Stimulated activated naive CD8-positive, alpha-beta T cell treated with anti-CD3 and anti-CD28 coated beads, Interleukin-15, Interleukin-2, amounts not matched to agents 100 U/mL and 50 U/mL, for 24 hours (primary cell): ENCODE measurements around the gene SNRPD3.

Source experiments
- ATAC-seq: fragments of 150-1000 bp; cut with Tn5 transposase; one replicate; pipeline ENCODE4 v1.10.0; 2021
- DNase-seq: peaks from one replicate; pipeline ENCODE4 v3.0.0; 2021

SNRPD3 gene

GRCh38 chr22:24567668-24568067 is 11.9 kb downstream of the SNRPD3 start:
- ATAC-seq = no peak

GRCh38 chr22:24571266-24571665 is 15.5 kb downstream of the SNRPD3 start:
- DNase-seq = no peak
- no peak for ATAC-seq

More at GRCh38 chr22:24567668-24568067, 11.9 kb downstream of the SNRPD3 start:
- DNase-seq = no peak

DNA sequence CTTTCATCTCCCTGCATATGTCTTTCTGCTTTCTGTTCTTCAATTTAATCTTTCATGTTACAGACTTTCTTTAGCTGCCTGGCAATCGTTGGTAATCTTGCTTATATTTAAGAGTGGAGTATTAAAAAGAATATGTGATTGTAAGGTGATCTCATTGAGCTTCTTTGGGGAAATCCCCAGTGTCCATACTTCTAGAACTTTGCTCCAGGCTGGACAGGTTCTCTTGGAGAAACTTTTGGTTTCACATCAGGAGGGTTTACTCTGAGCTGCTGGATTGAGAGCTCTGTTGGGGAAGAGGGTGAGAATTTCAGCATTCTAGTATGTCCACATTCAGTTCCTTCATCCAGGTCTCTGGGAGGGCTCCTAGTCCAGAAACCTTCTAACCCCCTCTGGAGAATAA is 21.0 kb downstream of the SNRPD3 start:
- no peak for DNase-seq
- no peak for ATAC-seq

DNA sequence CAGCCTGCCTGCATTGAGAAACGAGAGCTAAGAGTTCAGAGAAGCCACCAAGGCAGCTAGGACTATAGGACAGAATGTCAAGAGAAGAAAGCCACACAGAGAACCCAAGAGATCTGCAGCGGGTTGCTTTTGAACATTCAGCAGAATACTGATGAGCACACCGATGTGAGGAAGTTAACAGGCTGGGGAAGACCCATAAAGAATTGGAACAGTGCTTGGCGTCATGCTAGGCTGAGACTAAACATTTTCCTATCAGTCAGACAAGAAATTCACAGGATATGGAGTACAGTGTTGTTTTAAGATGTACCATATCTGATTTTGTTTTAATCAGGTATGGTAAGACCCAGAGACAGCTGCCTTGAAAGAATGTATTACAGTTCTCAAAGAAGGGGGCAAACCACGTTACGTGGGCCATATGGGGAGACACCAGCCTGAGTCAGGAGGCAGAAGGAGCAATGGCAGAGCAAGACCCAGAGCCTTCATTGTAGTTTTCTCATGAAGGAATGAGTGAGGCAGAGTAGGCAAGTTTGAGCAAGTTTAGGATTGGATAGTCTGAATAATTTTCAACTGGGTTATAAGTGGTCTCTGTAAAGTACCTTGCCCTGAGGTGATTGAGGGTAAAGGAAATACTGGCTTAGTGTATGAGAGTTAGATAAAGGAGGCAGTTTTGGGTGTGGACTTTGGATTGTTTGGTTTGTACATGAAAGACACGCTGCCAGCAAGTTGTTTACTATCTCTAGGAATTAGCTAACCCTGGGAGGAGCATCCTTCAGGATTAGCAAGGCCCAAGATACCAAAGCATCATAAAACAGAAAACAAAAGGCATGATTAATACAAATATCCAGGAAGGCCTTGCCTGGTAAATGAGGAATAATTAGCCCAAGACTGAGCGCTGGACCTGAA is 22.8 kb downstream of the SNRPD3 start:
- ATAC-seq (no peak), DNase-seq (no peak)

- ATAC-seq = no peak
- DNase-seq = no peak
Observed at GRCh38 chr22:24579258-24579601, 23.4 kb downstream of the SNRPD3 start.

- ATAC-seq = no peak
- DNase-seq = no peak
Observed at GRCh38 chr22:24580276-24580675, 24.5 kb downstream of the SNRPD3 start.

DNA sequence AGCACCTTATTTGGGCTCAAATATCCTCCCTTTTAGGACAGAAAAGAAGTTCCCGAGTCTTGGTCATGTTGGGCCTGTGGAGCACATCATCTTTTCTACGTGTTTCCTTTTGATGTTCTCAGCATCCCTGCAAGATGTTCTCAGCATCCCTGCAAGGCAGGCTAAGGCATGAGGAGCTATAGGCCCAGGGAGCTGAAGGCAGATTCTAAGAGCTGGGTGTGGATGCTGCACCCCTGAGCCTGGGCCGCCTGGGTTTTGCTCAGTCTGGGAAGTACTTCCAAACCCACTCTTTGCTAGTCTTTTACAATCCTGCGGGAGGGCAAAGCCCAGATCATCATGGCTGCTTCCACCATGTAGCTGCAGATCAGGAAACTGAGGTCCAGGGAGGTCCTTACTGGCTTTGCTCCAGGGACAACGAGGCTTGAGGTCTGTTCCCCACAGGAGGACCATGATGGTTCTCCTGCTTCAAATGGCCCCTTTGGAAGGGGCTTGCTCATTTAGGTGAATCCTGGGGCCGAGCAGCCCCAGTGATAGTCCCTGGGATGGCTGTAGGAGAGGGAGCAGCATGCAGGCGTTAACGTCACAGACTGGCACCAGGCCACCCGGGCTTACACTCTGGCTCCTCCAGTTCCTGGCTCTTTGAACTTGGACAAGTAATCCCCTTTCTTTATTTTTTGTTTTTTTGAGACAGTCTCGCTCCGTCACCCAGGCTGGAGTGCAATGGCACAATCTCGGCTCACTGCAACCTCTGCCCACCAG is 26.4 kb downstream of the SNRPD3 start:
- DNase-seq (no peak), ATAC-seq (no peak)

DNA sequence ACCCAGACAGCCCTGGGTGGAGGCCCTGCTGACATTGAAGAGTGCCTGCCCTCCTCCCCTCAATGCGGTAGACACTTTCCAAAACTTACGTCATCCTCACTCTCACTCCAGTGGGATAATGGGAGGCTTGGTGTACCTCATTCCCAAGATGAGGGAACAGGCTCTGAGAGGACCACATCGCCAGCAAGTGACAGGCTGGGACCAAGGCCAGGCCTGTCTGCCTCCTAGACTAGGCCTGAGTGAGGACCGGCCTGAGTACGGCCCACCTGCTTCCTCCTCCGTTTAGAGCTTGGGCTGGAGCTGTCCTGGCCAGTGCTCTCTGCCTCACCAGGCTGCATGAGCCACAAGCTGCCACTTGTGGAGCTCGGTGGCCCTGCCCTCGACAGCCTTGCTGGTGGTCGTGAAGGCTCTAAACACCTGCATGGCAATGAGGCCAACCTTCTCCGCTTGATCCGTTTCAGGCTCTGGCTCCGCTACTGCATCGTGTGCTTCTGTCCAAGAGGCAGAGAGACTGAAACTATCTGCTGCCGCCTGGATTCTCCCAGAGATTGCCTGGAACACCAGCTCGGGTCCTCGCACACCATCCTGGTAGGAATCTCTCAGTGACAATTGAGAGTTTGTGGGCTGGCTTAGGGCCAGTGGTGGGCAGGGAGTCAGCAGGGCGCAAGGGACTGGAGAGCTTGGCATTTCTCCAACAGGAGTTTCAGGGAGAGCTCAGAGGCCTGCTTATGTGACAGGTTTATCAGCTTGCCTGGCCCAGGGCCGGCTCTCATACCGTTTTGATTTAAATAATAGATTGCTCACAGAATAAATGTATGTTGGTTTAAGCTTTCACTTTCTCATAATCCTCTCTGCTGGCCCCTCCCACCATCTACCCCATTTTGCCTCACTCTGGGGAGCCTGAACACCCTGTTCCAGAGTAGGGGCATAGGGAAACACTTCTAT is 27.7 kb downstream of the SNRPD3 start:
- DNase-seq (no peak), ATAC-seq (no peak)

DNA sequence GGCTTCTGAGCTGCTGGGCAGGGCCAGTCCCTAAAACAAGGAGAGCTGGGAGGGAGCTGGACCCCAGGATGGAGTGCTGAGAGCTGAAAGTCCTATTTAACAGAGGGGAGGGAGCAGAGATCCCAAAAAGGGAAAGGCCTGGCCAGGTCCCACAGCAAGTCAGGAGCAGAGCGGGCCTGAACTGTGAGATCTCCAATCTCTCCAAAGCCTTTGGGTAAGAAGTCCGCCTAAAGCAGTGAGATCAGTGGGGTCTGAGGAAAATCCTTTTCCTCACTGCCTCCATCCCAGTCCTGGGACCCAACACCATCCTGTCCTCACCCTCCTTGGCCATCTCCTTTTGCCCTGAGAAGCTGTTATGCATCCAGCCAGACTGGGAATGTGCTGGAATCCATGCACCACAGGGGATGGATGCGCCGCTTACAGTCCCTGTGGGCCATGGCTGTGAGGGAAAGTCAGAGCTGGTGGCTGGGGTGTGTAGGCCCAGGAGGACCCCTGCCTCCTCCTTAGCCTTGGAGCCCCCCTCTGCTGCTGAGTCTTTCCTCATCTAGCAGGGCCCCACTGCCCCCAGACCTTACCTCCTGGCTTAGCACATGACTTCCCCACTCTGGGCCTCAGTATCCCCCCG is 28.5 kb downstream of the SNRPD3 start:
- no peak for DNase-seq
- no peak for ATAC-seq

DNA sequence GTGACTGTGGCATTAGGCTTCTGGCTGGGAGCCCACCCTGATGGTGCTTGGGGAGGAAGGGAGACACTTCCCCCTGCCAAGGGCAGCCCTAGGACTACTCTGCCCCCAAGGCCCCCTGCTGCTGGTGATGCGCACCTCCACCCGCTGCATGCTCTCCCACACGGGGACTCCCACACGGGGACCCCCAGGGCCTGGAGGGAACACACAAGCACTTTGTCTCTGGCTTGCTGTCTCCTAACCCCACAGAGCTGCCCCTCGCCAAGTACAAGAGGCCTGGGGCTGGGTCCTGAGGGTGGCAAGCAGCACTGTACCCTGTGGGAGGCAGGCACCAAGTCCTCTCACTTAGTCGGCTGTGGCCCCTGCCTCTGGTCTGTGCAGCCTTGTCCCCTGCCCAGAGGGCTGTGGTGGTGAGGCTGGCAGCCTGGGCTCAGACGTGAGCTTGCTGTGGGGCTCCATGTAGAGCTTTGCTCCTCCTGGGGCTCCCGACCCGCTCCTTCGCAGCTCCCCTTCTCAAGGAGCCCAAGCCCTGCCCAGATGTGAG is 29.1 kb downstream of the SNRPD3 start:
- ATAC-seq (no peak), DNase-seq (no peak)

GRCh38 chr22:24585461-24585860 is 29.7 kb downstream of the SNRPD3 start:
- DNase-seq = no peak
- no peak for ATAC-seq

DNA sequence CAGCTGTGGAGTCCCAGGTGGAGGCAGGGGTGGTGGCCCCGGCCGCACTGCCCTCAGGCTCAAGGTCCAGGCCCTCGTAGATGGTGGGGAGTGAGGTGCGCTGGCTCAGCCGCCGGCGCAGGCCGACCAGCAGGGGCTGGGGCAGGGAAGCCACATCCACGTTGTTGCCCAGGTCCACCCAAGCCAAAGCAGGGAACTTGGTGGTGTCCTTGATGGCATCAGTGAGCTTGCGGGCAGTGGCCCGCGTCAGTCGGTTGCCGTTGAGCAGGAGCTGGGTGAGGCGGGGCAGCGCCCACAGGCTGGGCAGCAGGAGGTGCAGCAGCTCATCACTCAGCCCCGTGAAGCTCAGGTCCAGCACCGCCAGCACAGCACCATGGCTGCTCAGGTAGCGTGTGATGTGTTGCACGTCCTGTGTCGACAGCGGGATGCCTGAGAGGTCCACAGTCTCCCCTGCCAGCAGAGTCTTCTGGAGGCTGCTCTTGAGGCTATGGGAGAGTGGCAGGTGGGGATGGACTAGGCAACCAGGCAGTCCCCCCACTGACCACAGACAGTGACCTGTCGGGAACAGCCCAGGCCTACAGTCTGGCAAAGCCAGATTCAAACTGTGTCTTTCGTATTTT is 30.2 kb downstream of the SNRPD3 start:
- DNase-seq (no peak), ATAC-seq (no peak)

- ATAC-seq (no peak), DNase-seq (no peak)
Observed at GRCh38 chr22:24587251-24587650, 31.5 kb downstream of the SNRPD3 start.

DNA sequence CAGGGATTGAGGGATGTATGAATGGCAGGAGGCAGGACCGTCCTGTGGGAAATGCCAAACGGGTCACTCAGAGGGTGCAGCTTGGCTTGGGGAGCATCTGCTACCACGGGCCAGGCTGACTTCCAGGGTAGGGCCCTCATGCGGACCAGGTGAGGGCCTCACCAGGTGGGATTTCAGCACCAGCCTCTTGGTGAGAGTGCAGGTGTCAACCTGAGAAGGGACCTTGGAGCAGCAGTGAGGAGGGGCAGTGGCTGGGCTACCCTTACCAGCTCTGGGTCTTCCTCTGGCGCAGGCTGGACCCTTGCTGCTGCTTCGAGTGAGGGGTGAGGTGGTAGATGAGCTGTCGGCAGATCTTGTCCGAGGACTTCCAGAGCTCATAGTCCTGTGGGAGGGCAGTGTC is 32.1 kb downstream of the SNRPD3 start:
- no peak for ATAC-seq
- DNase-seq = no peak

DNA sequence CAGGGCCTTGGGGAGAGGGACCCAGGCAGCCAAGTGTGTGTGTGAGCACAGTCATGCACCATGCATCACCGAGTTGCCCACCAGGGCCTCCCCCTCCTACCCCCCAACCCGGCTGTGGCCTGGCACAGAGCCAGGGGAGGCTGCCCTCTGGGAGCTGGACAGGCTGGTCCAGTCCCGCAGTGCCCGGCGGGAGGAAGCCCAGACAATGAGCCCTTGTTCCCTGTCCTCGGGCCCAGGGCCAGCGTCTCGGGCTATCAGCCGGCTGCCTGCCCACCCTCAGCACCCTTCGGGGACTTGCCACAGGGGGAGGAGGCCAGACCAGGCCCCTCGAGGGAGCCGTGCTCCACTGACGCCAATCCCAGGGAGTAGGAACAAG is 32.6 kb downstream of the SNRPD3 start:
- no peak for ATAC-seq
- no peak for DNase-seq

- no peak for DNase-seq
- no peak for ATAC-seq
Observed at GRCh38 chr22:24588757-24589481, 33.1 kb downstream of the SNRPD3 start.

DNA sequence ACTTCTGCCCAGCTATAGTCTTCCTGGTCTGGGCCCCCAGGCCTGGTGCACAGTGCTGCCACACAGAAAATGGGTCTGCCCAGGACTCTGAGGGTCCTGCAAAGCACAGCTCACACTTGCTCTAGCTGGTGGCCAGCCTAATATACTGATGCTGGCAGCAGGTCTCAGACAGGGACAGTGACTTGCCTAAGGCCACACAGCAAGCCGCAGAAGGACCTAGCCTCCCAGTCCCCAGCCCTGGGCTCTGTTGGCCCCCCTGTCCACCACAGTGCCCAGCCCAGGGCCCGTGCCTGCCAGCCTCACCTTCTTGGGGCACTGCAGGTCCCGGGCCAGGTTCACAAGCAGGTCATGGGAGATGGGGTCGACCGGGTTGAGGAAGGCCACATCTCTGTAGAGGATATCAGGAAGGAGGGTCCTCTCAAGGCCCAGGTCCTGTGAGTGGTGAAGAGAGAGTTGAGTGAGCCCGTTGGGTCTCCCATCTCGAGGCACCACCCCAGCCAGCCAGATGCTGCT is 33.8 kb downstream of the SNRPD3 start:
- no peak for ATAC-seq

DNA sequence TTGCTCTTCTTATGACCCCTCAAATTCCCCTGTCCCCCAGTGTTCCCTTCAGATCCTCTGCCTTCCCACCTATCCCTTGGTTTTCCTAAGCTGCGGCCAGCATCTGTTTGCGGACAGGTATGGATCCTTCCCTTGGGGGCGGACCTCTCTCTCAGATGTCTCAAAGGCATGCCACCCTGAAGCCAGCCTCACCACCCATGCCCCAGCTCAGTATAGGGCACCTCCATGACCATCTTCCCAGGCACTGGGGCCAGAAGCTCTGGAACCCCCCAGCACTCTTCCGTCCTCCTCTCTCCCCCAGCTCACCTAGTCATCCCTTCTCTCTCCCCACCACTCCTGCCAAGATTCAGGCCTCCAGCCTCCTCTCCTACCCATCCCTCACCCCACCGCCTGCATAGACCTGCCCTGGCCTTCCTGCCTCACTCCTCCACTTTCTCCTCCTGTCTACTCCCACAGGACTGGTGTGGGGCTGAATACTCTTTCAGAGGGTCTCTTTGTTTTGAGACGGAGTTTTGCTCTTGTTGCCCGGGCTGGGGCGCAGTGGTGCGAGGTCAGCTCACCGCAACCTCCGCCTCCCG is 34.9 kb downstream of the SNRPD3 start:
- ATAC-seq = no peak
- no peak for DNase-seq

More for the DNA sequence above, 33.8 kb downstream of the SNRPD3 start:
- no peak for DNase-seq

GRCh38 chr22:24591286-24591830 is 35.6 kb downstream of the SNRPD3 start:
- no peak for ATAC-seq
- no peak for DNase-seq
